Measurements from ENCODE around the gene NPPA. TPM values are rescaled to one million over a fixed set of nuclear protein-coding genes. Genes with fewer than 3 reads are reported as not detected.

NPPA gene
- total and polyA plus RNA-seq, 9 of the 15 experiments (the other 6 are each of a cell fraction or from before 2014, with no cell fraction given): not detected

DNA sequence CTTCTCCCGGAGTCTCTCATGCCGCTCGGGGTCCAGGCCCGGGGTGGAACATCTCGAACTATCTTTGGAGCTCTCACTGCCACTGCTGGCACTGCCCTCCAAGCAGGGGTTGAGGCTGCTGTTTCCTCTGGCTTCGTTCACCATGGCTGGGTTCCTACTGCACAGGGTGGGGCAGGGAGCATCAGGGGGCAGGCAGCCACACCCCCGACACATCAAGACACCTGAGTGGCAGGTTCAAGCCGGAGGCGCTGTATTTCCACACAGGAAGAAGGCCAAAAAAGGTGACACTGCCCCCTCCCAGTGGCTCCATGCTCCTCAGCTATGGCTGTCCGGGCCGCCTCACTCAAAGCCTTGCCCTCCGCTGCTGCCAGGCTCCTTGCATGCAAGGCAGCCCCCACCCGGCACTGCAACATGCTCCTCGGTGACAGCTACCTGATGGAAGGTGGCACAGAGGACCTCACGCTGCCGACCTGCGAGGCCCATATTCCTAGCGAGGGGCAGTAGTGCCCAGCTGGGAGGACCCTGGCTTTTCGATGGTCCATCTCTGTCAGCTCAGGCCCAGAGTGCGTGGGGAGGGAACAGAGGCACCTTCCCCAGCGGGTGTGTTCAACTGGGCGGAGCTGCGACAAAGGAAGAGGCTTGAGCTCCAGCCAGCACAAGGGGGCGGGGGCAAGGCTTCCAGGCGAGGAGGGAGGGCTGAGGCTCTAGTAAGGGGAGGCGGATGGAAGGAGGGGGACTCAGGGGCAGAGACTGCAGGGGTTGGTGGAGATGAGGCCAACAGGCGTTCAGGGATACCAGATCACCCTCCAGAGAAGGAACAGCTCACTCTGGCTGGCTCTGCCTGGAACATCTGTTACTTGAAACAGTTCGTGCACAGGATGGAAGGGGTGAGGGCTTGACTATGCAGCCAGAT lies 44.4 kb downstream of the NPPA start (continued):
- TF ChIP-seq, protein P1, sequence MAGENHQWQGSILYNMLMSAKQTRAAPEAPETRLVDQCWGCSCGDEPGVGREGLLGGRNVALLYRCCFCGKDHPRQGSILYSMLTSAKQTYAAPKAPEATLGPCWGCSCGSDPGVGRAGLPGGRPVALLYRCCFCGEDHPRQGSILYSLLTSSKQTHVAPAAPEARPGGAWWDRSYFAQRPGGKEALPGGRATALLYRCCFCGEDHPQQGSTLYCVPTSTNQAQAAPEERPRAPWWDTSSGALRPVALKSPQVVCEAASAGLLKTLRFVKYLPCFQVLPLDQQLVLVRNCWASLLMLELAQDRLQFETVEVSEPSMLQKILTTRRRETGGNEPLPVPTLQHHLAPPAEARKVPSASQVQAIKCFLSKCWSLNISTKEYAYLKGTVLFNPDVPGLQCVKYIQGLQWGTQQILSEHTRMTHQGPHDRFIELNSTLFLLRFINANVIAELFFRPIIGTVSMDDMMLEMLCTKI (IDR thresholded peaks at IDR 0.05; ENCODE audit: partially characterized antibody): no peak
- TF ChIP-seq, protein P2, sequence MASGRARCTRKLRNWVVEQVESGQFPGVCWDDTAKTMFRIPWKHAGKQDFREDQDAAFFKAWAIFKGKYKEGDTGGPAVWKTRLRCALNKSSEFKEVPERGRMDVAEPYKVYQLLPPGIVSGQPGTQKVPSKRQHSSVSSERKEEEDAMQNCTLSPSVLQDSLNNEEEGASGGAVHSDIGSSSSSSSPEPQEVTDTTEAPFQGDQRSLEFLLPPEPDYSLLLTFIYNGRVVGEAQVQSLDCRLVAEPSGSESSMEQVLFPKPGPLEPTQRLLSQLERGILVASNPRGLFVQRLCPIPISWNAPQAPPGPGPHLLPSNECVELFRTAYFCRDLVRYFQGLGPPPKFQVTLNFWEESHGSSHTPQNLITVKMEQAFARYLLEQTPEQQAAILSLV (tag; IDR thresholded peaks at IDR 0.05): no peak
- TF ChIP-seq KDM5B (IDR thresholded peaks at IDR 0.05; ENCODE audit: insufficient replicate concordance, low read depth, low read length) (no peak), NFXL1 (CRISPR knock-in tag; IDR thresholded peaks at IDR 0.05) (no peak), NCOA1 (IDR thresholded peaks at IDR 0.05; ENCODE audit: low read depth) (no peak; the same call in 1 of the 2 replicates), ZNF23 (CRISPR knock-in tag; IDR thresholded peaks at IDR 0.05) (no peak), MTA1 (IDR thresholded peaks at IDR 0.05; ENCODE audit: borderline replicate concordance) (no peak), ARNT (IDR thresholded peaks at IDR 0.05) (0 out of 4 replicates have a peak, but pooled peaks of 1 of the 2 experiments have one; percentile 23), HDAC8 (tag; IDR thresholded peaks at IDR 0.05) (no peak), RBM14 (IDR thresholded peaks at IDR 0.05; ENCODE audit: borderline replicate concordance, insufficient read depth, low read depth, low read length) (no peak), SOX6 (IDR thresholded peaks at IDR 0.05) (peak; percentile 51), ELF1 (tag; IDR thresholded peaks at IDR 0.05) (no peak), SMARCB1 (IDR thresholded peaks at IDR 0.05; ENCODE audit: insufficient read length, low read depth) (no peak), HSF4 (CRISPR knock-in tag; IDR thresholded peaks at IDR 0.05; ENCODE audit: borderline replicate concordance) (no peak), CHD2 (IDR thresholded peaks at IDR 0.05; ENCODE audit: low read depth, low read length) (no peak)
- TF ChIP-seq, protein P3, sequence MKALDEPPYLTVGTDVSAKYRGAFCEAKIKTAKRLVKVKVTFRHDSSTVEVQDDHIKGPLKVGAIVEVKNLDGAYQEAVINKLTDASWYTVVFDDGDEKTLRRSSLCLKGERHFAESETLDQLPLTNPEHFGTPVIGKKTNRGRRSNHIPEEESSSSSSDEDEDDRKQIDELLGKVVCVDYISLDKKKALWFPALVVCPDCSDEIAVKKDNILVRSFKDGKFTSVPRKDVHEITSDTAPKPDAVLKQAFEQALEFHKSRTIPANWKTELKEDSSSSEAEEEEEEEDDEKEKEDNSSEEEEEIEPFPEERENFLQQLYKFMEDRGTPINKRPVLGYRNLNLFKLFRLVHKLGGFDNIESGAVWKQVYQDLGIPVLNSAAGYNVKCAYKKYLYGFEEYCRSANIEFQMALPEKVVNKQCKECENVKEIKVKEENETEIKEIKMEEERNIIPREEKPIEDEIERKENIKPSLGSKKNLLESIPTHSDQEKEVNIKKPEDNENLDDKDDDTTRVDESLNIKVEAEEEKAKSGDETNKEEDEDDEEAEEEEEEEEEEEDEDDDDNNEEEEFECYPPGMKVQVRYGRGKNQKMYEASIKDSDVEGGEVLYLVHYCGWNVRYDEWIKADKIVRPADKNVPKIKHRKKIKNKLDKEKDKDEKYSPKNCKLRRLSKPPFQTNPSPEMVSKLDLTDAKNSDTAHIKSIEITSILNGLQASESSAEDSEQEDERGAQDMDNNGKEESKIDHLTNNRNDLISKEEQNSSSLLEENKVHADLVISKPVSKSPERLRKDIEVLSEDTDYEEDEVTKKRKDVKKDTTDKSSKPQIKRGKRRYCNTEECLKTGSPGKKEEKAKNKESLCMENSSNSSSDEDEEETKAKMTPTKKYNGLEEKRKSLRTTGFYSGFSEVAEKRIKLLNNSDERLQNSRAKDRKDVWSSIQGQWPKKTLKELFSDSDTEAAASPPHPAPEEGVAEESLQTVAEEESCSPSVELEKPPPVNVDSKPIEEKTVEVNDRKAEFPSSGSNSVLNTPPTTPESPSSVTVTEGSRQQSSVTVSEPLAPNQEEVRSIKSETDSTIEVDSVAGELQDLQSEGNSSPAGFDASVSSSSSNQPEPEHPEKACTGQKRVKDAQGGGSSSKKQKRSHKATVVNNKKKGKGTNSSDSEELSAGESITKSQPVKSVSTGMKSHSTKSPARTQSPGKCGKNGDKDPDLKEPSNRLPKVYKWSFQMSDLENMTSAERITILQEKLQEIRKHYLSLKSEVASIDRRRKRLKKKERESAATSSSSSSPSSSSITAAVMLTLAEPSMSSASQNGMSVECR (CRISPR knock-in tag; IDR thresholded peaks at IDR 0.05): peak; percentile 98
- TF ChIP-seq, protein P4, sequence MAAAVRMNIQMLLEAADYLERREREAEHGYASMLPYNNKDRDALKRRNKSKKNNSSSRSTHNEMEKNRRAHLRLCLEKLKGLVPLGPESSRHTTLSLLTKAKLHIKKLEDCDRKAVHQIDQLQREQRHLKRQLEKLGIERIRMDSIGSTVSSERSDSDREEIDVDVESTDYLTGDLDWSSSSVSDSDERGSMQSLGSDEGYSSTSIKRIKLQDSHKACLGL (CRISPR knock-in tag; IDR thresholded peaks at IDR 0.05; ENCODE audit: borderline replicate concordance, poor library complexity, severe bottlenecking): no peak
- TF ChIP-seq, protein P5, sequence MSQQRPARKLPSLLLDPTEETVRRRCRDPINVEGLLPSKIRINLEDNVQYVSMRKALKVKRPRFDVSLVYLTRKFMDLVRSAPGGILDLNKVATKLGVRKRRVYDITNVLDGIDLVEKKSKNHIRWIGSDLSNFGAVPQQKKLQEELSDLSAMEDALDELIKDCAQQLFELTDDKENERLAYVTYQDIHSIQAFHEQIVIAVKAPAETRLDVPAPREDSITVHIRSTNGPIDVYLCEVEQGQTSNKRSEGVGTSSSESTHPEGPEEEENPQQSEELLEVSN (IDR thresholded peaks at IDR 0.05; ENCODE audit: borderline replicate concordance in 1 of 2, extremely low read depth in 1 of 2, insufficient read depth in 1 of 2, insufficient read length in 1 of 2, low read depth in 1 of 2, low read length in 1 of 2, poor library complexity in 1 of 2, severe bottlenecking in 1 of 2): peak in 1 of 2 experiments; percentile 18

All from K562 (cell line).